HEK293T (cell line): ENCODE measurements around the gene EPX.

Experiments used
- CTCF ChIA-PET: fragments of 350-600 bp; formaldehyde crosslinking; extraction: SDS; loops from one replicate; lab custom pipeline; 2021; ENCODE audit warnings: antibody characterized with exemption, inconsistent platforms; lab: Yijun Ruan, JAX
- POLR2A ChIA-PET: fragments of 350-600 bp; formaldehyde crosslinking; extraction: SDS; loops from one replicate; lab custom pipeline; 2020; ENCODE audit warnings: antibody characterized with exemption, inconsistent platforms; lab: Yijun Ruan, JAX
- DNase-seq: peaks from one replicate; pipeline ENCODE4 v3.0.0; 2012; ENCODE audit warnings: mixed read lengths; ENCODE audit errors: extremely low spot score
- ARNT ChIP-seq: fragments of 450-650 bp; IDR thresholded peaks from 2 replicates; pipeline ENCODE4 v1.6.1; 2017; ENCODE audit warnings: mild to moderate bottlenecking
- BHLHE40 ChIP-seq: fragments of 450-650 bp; IDR thresholded peaks from 2 replicates; pipeline ENCODE4 v1.6.1; 2016; ENCODE audit warnings: mild to moderate bottlenecking, moderate library complexity, borderline replicate concordance
- CTBP1 ChIP-seq: fragments of 450-650 bp; IDR thresholded peaks from 2 replicates; pipeline ENCODE4 v1.6.1; 2016; ENCODE audit warnings: borderline replicate concordance
- ELF4 ChIP-seq: fragments of 450-650 bp; IDR thresholded peaks from 2 replicates; pipeline ENCODE4 v1.6.1; 2017; ENCODE audit warnings: antibody characterized with exemption
- FOXA1 ChIP-seq: fragments of 450-650 bp; IDR thresholded peaks from 2 replicates; pipeline ENCODE4 v1.6.1; 2016; ENCODE audit warnings: mild to moderate bottlenecking
- FOXK2 ChIP-seq: fragments of 450-650 bp; IDR thresholded peaks from 2 replicates; pipeline ENCODE4 v1.6.1; 2016; ENCODE audit warnings: mild to moderate bottlenecking
- FOXM1 ChIP-seq: fragments of 450-650 bp; IDR thresholded peaks from 2 replicates; pipeline ENCODE4 v1.6.1; 2017; ENCODE audit warnings: mild to moderate bottlenecking, borderline replicate concordance
- HDGF ChIP-seq: fragments of 450-650 bp; IDR thresholded peaks from 2 replicates; pipeline ENCODE4 v1.6.1; 2017; ENCODE audit warnings: antibody characterized with exemption, borderline replicate concordance
- L3MBTL2 ChIP-seq: fragments of 450-650 bp; conservative IDR thresholded peaks from 2 replicates; pipeline ENCODE4 v1.6.1; 2016; ENCODE audit warnings: mild to moderate bottlenecking
- LEF1 ChIP-seq: fragments of 450-650 bp; IDR thresholded peaks from 2 replicates; pipeline ENCODE4 v1.6.1; 2017; ENCODE audit warnings: mild to moderate bottlenecking, borderline replicate concordance
- NFRKB ChIP-seq: fragments of 450-650 bp; IDR thresholded peaks from 2 replicates; pipeline ENCODE4 v1.6.1; 2016; ENCODE audit warnings: mild to moderate bottlenecking, moderate library complexity
- SP1 ChIP-seq: fragments of 450-650 bp; IDR thresholded peaks from 2 replicates; pipeline ENCODE4 v1.6.1; 2017
- SUZ12 ChIP-seq: fragments of 450-650 bp; IDR thresholded peaks from 2 replicates; pipeline ENCODE4 v1.6.1; 2016; ENCODE audit warnings: mild to moderate bottlenecking
- TARDBP ChIP-seq: fragments of 450-650 bp; IDR thresholded peaks from 2 replicates; pipeline ENCODE4 v1.6.1; 2016
- ZNF384 ChIP-seq: fragments of 450-650 bp; IDR thresholded peaks from 2 replicates; pipeline ENCODE4 v1.6.1; 2016
- TF ChIP-seq, protein P1 (sequence below): fragments of 450-650 bp; IDR thresholded peaks from 2 replicates; pipeline ENCODE4 v1.6.1; 2016

EPX gene

DNA sequence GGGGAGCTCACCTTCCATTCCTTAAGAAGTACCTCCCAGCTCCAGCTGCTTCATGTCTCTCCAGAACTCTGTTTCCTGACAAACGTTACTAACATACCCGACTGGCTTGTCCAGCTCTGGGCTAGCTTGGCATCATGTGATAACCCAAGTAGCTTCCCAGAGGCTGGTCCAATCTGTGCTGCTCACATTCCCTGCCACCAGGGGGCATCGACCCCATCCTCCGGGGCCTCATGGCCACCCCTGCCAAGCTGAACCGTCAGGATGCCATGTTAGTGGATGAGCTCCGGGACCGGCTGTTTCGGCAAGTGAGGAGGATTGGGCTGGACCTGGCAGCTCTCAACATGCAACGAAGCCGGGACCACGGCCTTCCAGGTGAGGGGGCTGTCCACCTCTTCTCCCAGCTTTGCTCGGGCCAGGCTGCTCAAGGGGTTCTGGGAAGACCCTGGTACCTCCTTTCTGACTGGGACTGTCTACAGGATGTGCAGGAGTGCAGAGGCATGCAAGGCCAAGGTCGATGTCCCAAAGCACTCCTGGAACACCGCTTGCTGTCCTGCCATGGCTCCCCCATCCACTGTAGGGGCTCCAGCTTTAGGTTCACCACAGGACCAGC, 7.6 kb downstream of the EPX start:
- TF ChIP-seq SP1 (no peak), BHLHE40 (no peak), L3MBTL2 (no peak; the same call in 1 of the 2 replicates), ZNF384 (no peak), FOXA1 (no peak), HDGF (no peak), TARDBP (no peak), SUZ12 (no peak), ELF4 (no peak), CTBP1 (no peak), FOXM1 (no peak)
- peak; percentile 74 for DNase-seq
- ChIA-PET CTCF (interaction anchor here (0.7 to 2.5 kb wide), 11 partner anchors 9 to 117 kb away, joined by 3 to 15 read pairs (median 4); partner anchors contain the start of genes EPX and MKS1), POLR2A (interaction anchor here (1.4 to 2.8 kb wide), 2 partner anchors 9 to 19 kb away, joined by 3 to 13 read pairs; partner anchors contain the start of gene MKS1)

GRCh38 chr17:58202859-58203258, 10.3 kb downstream of the EPX start:
- ChIA-PET CTCF (interaction anchor here (0.7 kb wide), 1 partner anchor 9 kb away, joined by 3 read pairs; no protein-coding TSS in a partner anchor), POLR2A (no interaction called here)
- no peak for TF ChIP-seq FOXK2
- no peak for TF ChIP-seq ZNF384
- TF ChIP-seq TARDBP = no peak
- no peak for TF ChIP-seq ELF4
- TF ChIP-seq L3MBTL2 = no peak
- TF ChIP-seq, protein P1, sequence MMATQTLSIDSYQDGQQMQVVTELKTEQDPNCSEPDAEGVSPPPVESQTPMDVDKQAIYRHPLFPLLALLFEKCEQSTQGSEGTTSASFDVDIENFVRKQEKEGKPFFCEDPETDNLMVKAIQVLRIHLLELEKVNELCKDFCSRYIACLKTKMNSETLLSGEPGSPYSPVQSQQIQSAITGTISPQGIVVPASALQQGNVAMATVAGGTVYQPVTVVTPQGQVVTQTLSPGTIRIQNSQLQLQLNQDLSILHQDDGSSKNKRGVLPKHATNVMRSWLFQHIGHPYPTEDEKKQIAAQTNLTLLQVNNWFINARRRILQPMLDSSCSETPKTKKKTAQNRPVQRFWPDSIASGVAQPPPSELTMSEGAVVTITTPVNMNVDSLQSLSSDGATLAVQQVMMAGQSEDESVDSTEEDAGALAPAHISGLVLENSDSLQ = no peak
- no peak for TF ChIP-seq FOXM1
- TF ChIP-seq SP1 = no peak
- no peak for TF ChIP-seq BHLHE40
- no peak for TF ChIP-seq ARNT
- no peak for TF ChIP-seq FOXA1
- DNase-seq = no peak

- DNase-seq = no peak
- TF ChIP-seq LEF1 (no peak), HDGF (no peak), NFRKB (no peak), ELF4 (no peak), TARDBP (no peak), FOXK2 (no peak), SP1 (no peak), FOXM1 (no peak), BHLHE40 (no peak), ZNF384 (no peak), SUZ12 (no peak), FOXA1 (no peak), CTBP1 (no peak), L3MBTL2 (no peak), ARNT (no peak)
- TF ChIP-seq, protein P1 = no peak
- ChIA-PET POLR2A (no interaction called here), CTCF (no interaction called here)
These were observed 12.3 kb downstream of the EPX start for GRCh38 chr17:58204796-58205195.

- DNase-seq = no peak
- TF ChIP-seq NFRKB (no peak), BHLHE40 (no peak), TARDBP (no peak), ZNF384 (no peak), FOXA1 (no peak), LEF1 (no peak), FOXM1 (no peak), ELF4 (no peak), ARNT (no peak), SP1 (no peak), L3MBTL2 (no peak), HDGF (no peak), SUZ12 (no peak)
- TF ChIP-seq, protein P1 = no peak
- CTCF ChIA-PET = interaction anchor here (0.6 kb wide), 1 partner anchor 15 kb away, joined by 3 read pairs; no protein-coding TSS in a partner anchor
- POLR2A ChIA-PET = no interaction called here
These were observed 13.4 kb downstream of the EPX start for GRCh38 chr17:58205936-58206335.

DNA sequence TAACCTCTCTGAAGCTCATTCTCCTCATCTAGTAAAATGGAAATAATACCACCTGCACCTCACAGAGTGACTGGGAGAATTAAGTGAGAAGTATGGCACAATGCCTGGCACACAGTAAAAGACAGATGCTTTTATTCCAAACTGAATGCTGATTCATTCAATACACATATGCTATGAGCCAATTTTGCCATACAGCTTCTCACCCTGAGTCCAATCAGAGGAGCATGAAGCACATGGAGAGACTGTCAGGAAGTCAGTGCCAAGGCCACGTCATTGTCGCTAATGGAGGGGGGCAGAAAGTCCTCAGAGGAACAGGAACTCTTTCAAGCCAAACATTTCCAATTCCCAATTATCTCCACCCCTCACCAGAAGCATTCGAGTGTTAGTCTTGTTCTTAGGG, 14.9 kb downstream of the EPX start:
- ChIA-PET POLR2A (no interaction called here), CTCF (no interaction called here)
- TF ChIP-seq SP1 (no peak), NFRKB (no peak), FOXM1 (no peak)
- DNase-seq = no peak

- no peak for TF ChIP-seq CTBP1
- no peak for TF ChIP-seq BHLHE40
- no peak for TF ChIP-seq FOXK2
- TF ChIP-seq HDGF = no peak
- TF ChIP-seq ZNF384 = no peak
- TF ChIP-seq ARNT = no peak
- TF ChIP-seq FOXM1 = no peak
- TF ChIP-seq FOXA1 = no peak
- no peak for TF ChIP-seq LEF1
- TF ChIP-seq L3MBTL2 = no peak
- TF ChIP-seq NFRKB = no peak
- TF ChIP-seq ELF4 = no peak
- TF ChIP-seq, protein P1 = no peak
- POLR2A ChIA-PET = no interaction called here
- no peak for DNase-seq
- CTCF ChIA-PET = no interaction called here
These were observed 15.8 kb downstream of the EPX start for GRCh38 chr17:58208344-58208743.
